Liver (tissue), 9 donors: ENCODE measurements around the gene DSTN. TPM values are rescaled to one million over a fixed set of nuclear protein-coding genes. Genes with fewer than 3 reads are reported as not detected.

Source experiments
- DNase-seq: peaks from one replicate; pipeline ENCODE4 v3.0.0-alpha.2; 2017; ENCODE audit warnings: low spot score
- H3K27ac ChIP-seq, 2 donors: one replicate each; pipeline ENCODE4 v1.7.0; 2013; ENCODE audit warnings: inconsistent platforms in 2 of 2, low read length in 2 of 2, control low read depth in 1 of 2, low read depth in 1 of 2, mild to moderate bottlenecking in 1 of 2
- H3K27me3 ChIP-seq, 4 donors: one replicate each; pipeline versions ENCODE4 v1.6.1 to v1.7.0; 2013; ENCODE audit warnings: low read length in 3 of 4, inconsistent platforms in 1 of 4, mild to moderate bottlenecking in 1 of 4, moderate library complexity in 1 of 4; ENCODE audit not compliant: control insufficient read depth in 4 of 4, insufficient read depth in 4 of 4
- H3K36me3 ChIP-seq, 4 donors: one replicate each; pipeline versions ENCODE4 v1.6.1 to v1.7.0; 2013; ENCODE audit warnings: low read length in 3 of 4, mild to moderate bottlenecking in 3 of 4, low read depth in 1 of 4, moderate library complexity in 1 of 4; ENCODE audit not compliant: control insufficient read depth in 4 of 4, insufficient read depth in 3 of 4
- H3K4me1 ChIP-seq, 4 donors: one replicate each; pipeline versions ENCODE4 v1.6.1 to v1.7.0; 2013; ENCODE audit warnings: low read length in 3 of 4, mild to moderate bottlenecking in 3 of 4, moderate library complexity in 1 of 4; ENCODE audit not compliant: control insufficient read depth in 4 of 4, insufficient read depth in 4 of 4
- H3K4me3 ChIP-seq, 3 donors: one replicate each; pipeline versions ENCODE4 v1.6.1 to v1.7.0; 2013; ENCODE audit warnings: low read length in 3 of 3, control low read depth in 1 of 3, low read depth in 1 of 3, mild to moderate bottlenecking in 1 of 3
- H3K9ac ChIP-seq, 2 donors: one replicate each; pipeline ENCODE4 v1.7.0; 2013; ENCODE audit warnings: low read length in 2 of 2, mild to moderate bottlenecking in 2 of 2, moderate library complexity in 2 of 2, control low read depth in 1 of 2, low read depth in 1 of 2
- H3K9me3 ChIP-seq, 4 donors: one replicate each; pipeline versions ENCODE4 v1.6.1 to v1.7.0; 2013; ENCODE audit warnings: low read length in 3 of 4; ENCODE audit not compliant: control insufficient read depth in 4 of 4
- CTCF ChIP-seq: fragments of 150-350 bp; IDR thresholded peaks from 2 replicates; pipeline ENCODE4 v1.5.1; 2017; ENCODE audit warnings: improper control_type of control experiment, low read depth, low read length; ENCODE audit not compliant: missing input control
- EGR1 ChIP-seq, 2 donors: IDR thresholded peaks; 2 replicates each; pipeline ENCODE4 v1.6.1; 2016 to 2018; ENCODE audit warnings: antibody characterized with exemption in 2 of 2, low read depth in 2 of 2
- FOXA1 ChIP-seq: IDR thresholded peaks from 2 replicates; pipeline ENCODE4 v1.6.1; 2016; ENCODE audit warnings: antibody characterized with exemption
- FOXA2 ChIP-seq: IDR thresholded peaks from 2 replicates; pipeline ENCODE4 v1.6.1; 2016; ENCODE audit warnings: antibody characterized with exemption
- GABPA ChIP-seq, 2 donors: IDR thresholded peaks in 1 of 2; conservative IDR thresholded peaks in 1 of 2; 2 replicates each; pipeline ENCODE4 v1.6.1; 2016; ENCODE audit warnings: antibody characterized with exemption in 2 of 2, mild to moderate bottlenecking in 1 of 2, moderate library complexity in 1 of 2
- HNF4G ChIP-seq: IDR thresholded peaks from 2 replicates; pipeline ENCODE4 v1.6.1; 2016; ENCODE audit warnings: antibody characterized with exemption
- JUND ChIP-seq, 2 donors: IDR thresholded peaks; 2 replicates each; pipeline ENCODE4 v1.6.1; 2016; ENCODE audit warnings: antibody characterized with exemption in 2 of 2
- RAD21 ChIP-seq, 2 donors: IDR thresholded peaks; 2 replicates each; pipeline ENCODE4 v1.6.1; 2016; ENCODE audit warnings: antibody characterized with exemption in 2 of 2, mild to moderate bottlenecking in 2 of 2
- REST ChIP-seq: IDR thresholded peaks from 2 replicates; pipeline ENCODE4 v1.6.1; 2016; ENCODE audit warnings: antibody characterized with exemption, mild to moderate bottlenecking
- SP1 ChIP-seq: IDR thresholded peaks from 2 replicates; pipeline ENCODE4 v1.6.1; 2018; ENCODE audit warnings: antibody characterized with exemption, mild to moderate bottlenecking
- TAF1 ChIP-seq: conservative IDR thresholded peaks from 2 replicates; pipeline ENCODE4 v1.6.1; 2016; ENCODE audit warnings: antibody characterized with exemption, mild to moderate bottlenecking
- YY1 ChIP-seq: IDR thresholded peaks from 2 replicates; pipeline ENCODE4 v1.6.1; 2016; ENCODE audit warnings: antibody characterized with exemption, mild to moderate bottlenecking
- WGBS: extraction: QIAGEN DNeasy Blood & Tissue Kit; methylation state at CpG from one replicate; pipeline ENCODE4 v1.1.7; 2013; 5-methylcytosine and 5-hydroxymethylcytosine counted together
- polyA plus RNA-seq, 2 donors: library from polyadenylated mRNA; stranded (reverse) in 1 of 2; unstranded in 1 of 2; fragments of 200-250 nt in 1 of 2; fragments of >200 nt in 1 of 2; fragmentation: Nextera tagmentation in 1 of 2; extraction: Ambion mirVana in 1 of 2; gene quantifications; one replicate each; pipeline versions ENCODE4 v1.2.1 to v1.2.3, GENCODE V29; 2013 to 2015
- total RNA-seq, 2 donors: library from RNA; depleted of rRNA; stranded (reverse); fragments of >200 nt; gene quantifications; one replicate each; pipeline ENCODE4 v1.2.3, GENCODE V29; 2014
- TF ChIP-seq, protein P1 (sequence below): IDR thresholded peaks from 2 replicates; pipeline ENCODE4 v1.6.1; 2016; ENCODE audit warnings: antibody characterized with exemption
- TF ChIP-seq, protein P2 (sequence below): IDR thresholded peaks from 2 replicates; pipeline ENCODE4 v1.6.1; 2016; ENCODE audit warnings: antibody characterized with exemption
- TF ChIP-seq, protein P3 (sequence below): IDR thresholded peaks from 2 replicates; pipeline ENCODE4 v1.6.1; 2016; ENCODE audit warnings: antibody characterized with exemption
- donor health status: healthy.
- donor health status: healthy.
- donor health status: healthy.
- donor health status: healthy.
- donor health status: healthy.

The DSTN gene
- total and polyA plus RNA-seq, 4 donors = 39.9 to 137 (median 108) TPM

- WGBS = 88% methylated on average over 8 of the region's 8 CpGs
- peaks cover 0 to 40% (median 25%) of the 10 kb centered on the region in 4 donors for H3K4me1 ChIP-seq
These were observed 59.1 kb downstream of the DSTN start for GRCh38 chr20:17629025-17629424.

GRCh38 chr20:17629678-17630089 is 59.8 kb downstream of the DSTN start:
- no peak for DNase-seq

More at GRCh38 chr20:17629025-17629424, 59.1 kb downstream of the DSTN start:
- Histone ChIP-seq H3K4me3 (no peak overlapping the region), H3K27me3 (no peaks in the 10 kb centered on the region), H3K36me3 (peaks cover 48 to 96% (median 70%) of the 10 kb centered on the region in 4 donors), H3K9me3 (no peaks in the 10 kb centered on the region), H3K27ac (no peak overlapping the region), H3K9ac (no peak overlapping the region)
- TF ChIP-seq, protein P1, sequence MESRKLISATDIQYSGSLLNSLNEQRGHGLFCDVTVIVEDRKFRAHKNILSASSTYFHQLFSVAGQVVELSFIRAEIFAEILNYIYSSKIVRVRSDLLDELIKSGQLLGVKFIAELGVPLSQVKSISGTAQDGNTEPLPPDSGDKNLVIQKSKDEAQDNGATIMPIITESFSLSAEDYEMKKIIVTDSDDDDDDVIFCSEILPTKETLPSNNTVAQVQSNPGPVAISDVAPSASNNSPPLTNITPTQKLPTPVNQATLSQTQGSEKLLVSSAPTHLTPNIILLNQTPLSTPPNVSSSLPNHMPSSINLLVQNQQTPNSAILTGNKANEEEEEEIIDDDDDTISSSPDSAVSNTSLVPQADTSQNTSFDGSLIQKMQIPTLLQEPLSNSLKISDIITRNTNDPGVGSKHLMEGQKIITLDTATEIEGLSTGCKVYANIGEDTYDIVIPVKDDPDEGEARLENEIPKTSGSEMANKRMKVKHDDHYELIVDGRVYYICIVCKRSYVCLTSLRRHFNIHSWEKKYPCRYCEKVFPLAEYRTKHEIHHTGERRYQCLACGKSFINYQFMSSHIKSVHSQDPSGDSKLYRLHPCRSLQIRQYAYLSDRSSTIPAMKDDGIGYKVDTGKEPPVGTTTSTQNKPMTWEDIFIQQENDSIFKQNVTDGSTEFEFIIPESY = no peak
- no peak for TF ChIP-seq FOXA1
- no peak for TF ChIP-seq HNF4G
- no peak for TF ChIP-seq JUND (IDR thresholded peaks at IDR 0.05)
- no peak for TF ChIP-seq SP1
- TF ChIP-seq, protein P2, sequence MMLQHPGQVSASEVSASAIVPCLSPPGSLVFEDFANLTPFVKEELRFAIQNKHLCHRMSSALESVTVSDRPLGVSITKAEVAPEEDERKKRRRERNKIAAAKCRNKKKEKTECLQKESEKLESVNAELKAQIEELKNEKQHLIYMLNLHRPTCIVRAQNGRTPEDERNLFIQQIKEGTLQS = no peak
- no peak for TF ChIP-seq YY1
- TF ChIP-seq RAD21 (IDR thresholded peaks at IDR 0.05) = no peak
- TF ChIP-seq EGR1 (IDR thresholded peaks at IDR 0.05; ENCODE audit: low read depth in 2 of 2) = no peak
- no peak for TF ChIP-seq FOXA2
- no peak for TF ChIP-seq TAF1
- TF ChIP-seq, protein P3, sequence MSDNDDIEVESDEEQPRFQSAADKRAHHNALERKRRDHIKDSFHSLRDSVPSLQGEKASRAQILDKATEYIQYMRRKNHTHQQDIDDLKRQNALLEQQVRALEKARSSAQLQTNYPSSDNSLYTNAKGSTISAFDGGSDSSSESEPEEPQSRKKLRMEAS = no peak
- TF ChIP-seq REST = no peak
- DNase-seq = no peak

More at GRCh38 chr20:17629678-17630089, 59.8 kb downstream of the DSTN start:
- no peak overlapping the region for H3K4me3 ChIP-seq
- no peaks in the 10 kb centered on the region for H3K9me3 ChIP-seq
- peaks cover 43 to 95% (median 70%) of the 10 kb centered on the region in 4 donors for H3K36me3 ChIP-seq
- peaks cover 0 to 43% (median 26%) of the 10 kb centered on the region in 4 donors for H3K4me1 ChIP-seq
- H3K27ac ChIP-seq = no peak overlapping the region
- TF ChIP-seq EGR1 (IDR thresholded peaks at IDR 0.05; ENCODE audit: low read depth in 2 of 2) = no peak
- TF ChIP-seq, protein P3 = no peak
- no peak for TF ChIP-seq REST
- TF ChIP-seq CTCF = no peak
- no peak for TF ChIP-seq FOXA2
- no peak for TF ChIP-seq GABPA (IDR thresholded peaks at IDR 0.05 in 1 of 2, conservative IDR thresholded peaks at IDR 0.05 in 1 of 2)
- TF ChIP-seq, protein P2 = no peak
- no peak for TF ChIP-seq RAD21 (IDR thresholded peaks at IDR 0.05)
- H3K27me3 ChIP-seq = no peaks in the 10 kb centered on the region
- 93% methylated on average over 21 of the region's 21 CpGs for WGBS
- H3K9ac ChIP-seq = no peak overlapping the region
